Measurements from ENCODE around the gene NRG3. TPM values are rescaled to one million over a fixed set of nuclear protein-coding genes. Genes with fewer than 3 reads are reported as not detected.

The NRG3 gene
- total and polyA plus RNA-seq, 8 donors: 0.14 to 0.59 (median 0.25) TPM; not detected in 2

DNA sequence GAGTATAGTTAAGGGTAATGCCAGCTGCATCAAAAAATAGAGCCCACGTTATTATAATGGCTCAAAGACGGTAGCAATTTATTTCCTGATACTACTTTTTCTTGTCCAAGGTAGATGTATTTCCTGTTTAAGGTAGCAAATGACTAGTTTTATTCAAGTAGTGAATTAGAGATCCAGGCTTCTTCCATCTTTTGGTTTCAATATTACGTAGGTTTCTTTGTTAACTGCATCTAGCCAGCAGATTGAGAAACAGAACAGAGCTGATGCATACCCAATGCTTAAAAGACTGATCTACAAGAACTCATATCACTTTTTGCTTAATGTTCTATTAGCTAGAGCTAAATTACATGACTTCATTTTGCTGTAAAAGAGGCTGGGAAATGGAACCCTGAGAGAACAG is 992.1 kb downstream of the NRG3 start:
- Histone ChIP-seq H3K4me1 (no peaks in the 10 kb centered on the region), H3K36me3 (no peaks in the 10 kb centered on the region), H3K9me3 (no peaks in the 10 kb centered on the region), H3K27me3 (no peaks in the 10 kb centered on the region), H3K4me3 (no peak overlapping the region), H3K27ac (no peak overlapping the region)
- intact Hi-C loops (cut with DNase I): no loop called here
- no peak for FAIRE-seq
- TF ChIP-seq, protein P1, sequence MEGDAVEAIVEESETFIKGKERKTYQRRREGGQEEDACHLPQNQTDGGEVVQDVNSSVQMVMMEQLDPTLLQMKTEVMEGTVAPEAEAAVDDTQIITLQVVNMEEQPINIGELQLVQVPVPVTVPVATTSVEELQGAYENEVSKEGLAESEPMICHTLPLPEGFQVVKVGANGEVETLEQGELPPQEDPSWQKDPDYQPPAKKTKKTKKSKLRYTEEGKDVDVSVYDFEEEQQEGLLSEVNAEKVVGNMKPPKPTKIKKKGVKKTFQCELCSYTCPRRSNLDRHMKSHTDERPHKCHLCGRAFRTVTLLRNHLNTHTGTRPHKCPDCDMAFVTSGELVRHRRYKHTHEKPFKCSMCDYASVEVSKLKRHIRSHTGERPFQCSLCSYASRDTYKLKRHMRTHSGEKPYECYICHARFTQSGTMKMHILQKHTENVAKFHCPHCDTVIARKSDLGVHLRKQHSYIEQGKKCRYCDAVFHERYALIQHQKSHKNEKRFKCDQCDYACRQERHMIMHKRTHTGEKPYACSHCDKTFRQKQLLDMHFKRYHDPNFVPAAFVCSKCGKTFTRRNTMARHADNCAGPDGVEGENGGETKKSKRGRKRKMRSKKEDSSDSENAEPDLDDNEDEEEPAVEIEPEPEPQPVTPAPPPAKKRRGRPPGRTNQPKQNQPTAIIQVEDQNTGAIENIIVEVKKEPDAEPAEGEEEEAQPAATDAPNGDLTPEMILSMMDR (IDR thresholded peaks at IDR 0.05): no peak
- ATAC-seq: no peak
- no peak for DNase-seq
- WGBS, 2 donors: 73 to 89% methylated on average over 3 of the region's 3 CpGs

DNA sequence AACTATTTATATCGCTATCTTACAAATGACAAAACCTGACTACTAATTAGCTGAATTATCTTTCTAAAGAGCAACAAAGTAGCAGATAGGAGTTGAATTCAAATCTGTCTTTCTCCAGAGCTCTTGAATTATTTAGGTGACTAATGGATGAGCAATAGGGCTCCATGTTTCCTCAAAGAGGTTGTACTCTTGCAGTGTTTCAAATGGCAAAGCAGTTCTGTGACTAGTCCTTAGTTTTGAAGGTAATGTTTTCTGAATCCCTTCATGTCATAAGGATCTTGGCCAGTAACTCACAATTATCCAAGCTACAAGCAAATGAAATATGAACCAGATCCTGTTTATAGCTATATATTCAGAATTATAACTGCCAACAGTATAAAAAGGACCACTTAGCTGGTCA is 999.7 kb downstream of the NRG3 start:
- no peak for FAIRE-seq
- ATAC-seq: no peak
- Histone ChIP-seq H3K9me3 (no peaks in the 10 kb centered on the region), H3K4me1 (no peaks in the 10 kb centered on the region), H3K27ac (no peak overlapping the region), H3K4me3 (no peak overlapping the region), H3K27me3 (no peaks in the 10 kb centered on the region), H3K36me3 (no peaks in the 10 kb centered on the region)
- intact Hi-C loops (cut with DNase I): no loop called here
- WGBS, 2 donors: 93 to 100% methylated on average over 1 of the region's 1 CpG
- no peak for DNase-seq
- TF ChIP-seq, protein P1 (IDR thresholded peaks at IDR 0.05): no peak

DNA sequence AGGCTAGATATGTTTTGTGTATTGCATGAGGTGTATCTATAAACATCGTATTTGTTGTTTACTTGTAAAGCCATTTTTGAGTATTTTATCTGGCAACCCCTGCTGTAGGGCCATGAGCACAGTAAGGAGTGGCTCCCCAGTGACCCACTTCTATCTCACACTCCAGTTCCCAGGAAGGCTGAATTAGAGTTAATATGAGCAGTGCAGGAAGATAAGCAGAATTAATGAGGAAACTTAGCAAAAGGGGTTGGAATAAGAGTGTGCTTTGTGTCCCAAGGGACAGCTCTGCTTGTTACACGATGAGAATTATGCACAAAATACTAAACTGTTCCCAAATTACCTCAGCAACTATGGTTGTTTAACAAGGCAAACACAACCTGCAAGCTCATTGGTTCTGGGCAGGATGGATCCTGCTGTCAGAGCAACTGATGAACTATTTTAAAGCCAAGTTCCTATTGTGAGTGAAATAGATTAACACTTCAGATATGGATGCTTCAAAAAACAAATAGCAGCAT is 1005.8 kb downstream of the NRG3 start:
- no peaks in the 10 kb centered on the region for H3K27me3 ChIP-seq
- no peak for FAIRE-seq
- H3K9me3 ChIP-seq: no peaks in the 10 kb centered on the region
- intact Hi-C loops (cut with DNase I): no loop called here
- whole genome bisulfite sequencing, 2 donors: 48 to 51% methylated on average over 2 of the region's 2 CpGs
- no peak for ATAC-seq
- TF ChIP-seq, protein P1 (IDR thresholded peaks at IDR 0.05): no peak
- H3K27ac ChIP-seq: no peak overlapping the region
- no peaks in the 10 kb centered on the region for H3K4me1 ChIP-seq
- DNase-seq: no peak
- H3K36me3 ChIP-seq: no peaks in the 10 kb centered on the region
- no peak overlapping the region for H3K4me3 ChIP-seq

DNA sequence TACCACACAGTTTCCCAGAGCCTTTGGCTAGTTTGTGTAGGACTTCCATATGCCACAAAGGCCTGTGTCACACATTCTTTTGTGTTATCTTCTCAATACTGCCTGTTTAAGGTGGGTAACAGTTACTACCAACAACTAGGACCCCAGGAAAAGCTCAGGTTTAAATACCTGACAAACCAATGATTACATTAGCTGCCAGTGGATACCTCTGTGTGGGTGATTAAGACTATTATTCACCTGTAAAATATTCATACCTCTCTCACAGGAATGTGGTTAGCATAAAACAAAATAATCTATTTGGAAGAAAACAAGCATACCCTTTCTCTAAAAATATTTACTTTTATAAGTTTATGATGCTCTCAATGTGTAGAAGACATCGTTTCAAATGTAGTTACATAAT is 1007.7 kb downstream of the NRG3 start:
- FAIRE-seq: no peak
- intact Hi-C loops (cut with DNase I): no loop called here
- ATAC-seq: no peak

DNA sequence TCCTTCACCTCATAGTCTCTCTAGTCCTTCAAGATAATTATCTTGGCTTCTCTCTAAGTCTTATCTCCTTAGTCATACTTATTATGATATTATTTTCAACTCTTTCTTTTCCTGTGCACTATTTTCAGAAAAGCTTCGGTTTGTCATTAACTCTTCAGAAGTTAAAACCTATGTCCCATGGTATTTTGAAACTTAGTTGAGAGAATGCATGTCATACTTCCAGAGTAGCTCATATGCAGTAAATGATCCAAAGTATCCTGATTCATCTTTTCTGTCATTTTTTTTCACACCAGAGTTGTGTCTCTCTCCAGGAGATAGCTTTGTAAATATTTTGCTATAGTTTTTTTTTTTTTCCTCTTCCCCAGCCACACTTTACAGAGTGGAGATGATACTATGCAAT is 1008.6 kb downstream of the NRG3 start:
- intact Hi-C loops (cut with DNase I): no loop called here
- TF ChIP-seq, protein P1 (IDR thresholded peaks at IDR 0.05): no peak
- H3K36me3 ChIP-seq: no peaks in the 10 kb centered on the region
- H3K27me3 ChIP-seq: no peaks in the 10 kb centered on the region
- ATAC-seq (no peak), FAIRE-seq (no peak), DNase-seq (no peak)
- peaks cover 0 to 11% (median 0%) of the 10 kb centered on the region in 3 donors for H3K4me1 ChIP-seq
- WGBS, 2 donors: 24 to 30% methylated on average over 1 of the region's 1 CpG
- no peak overlapping the region for H3K27ac ChIP-seq
- H3K4me3 ChIP-seq: no peak overlapping the region
- H3K9me3 ChIP-seq: no peaks in the 10 kb centered on the region

More for the DNA sequence above, 1007.7 kb downstream of the NRG3 start:
- no peaks in the 10 kb centered on the region for H3K9me3 ChIP-seq
- H3K27me3 ChIP-seq: no peaks in the 10 kb centered on the region
- DNase-seq: no peak
- 64 to 75% methylated on average over 1 of the region's 1 CpG for WGBS, 2 donors
- no peak overlapping the region for H3K4me3 ChIP-seq
- H3K36me3 ChIP-seq: no peaks in the 10 kb centered on the region
- H3K4me1 ChIP-seq: peaks cover 0 to 5% (median 0%) of the 10 kb centered on the region in 3 donors
- no peak overlapping the region for H3K27ac ChIP-seq
- TF ChIP-seq, protein P1 (IDR thresholded peaks at IDR 0.05): no peak
